Measurements from ENCODE around the gene SCNN1A. TPM values are rescaled to one million over a fixed set of nuclear protein-coding genes. Genes with fewer than 3 reads are reported as not detected.

SCNN1A gene
- total RNA-seq (452 TPM), polyA plus RNA-seq (ENCODE audit: insufficient read depth, low read depth, low replicate concordance) (225 TPM)
- long read RNA-seq, donor 1, transcript SCNN1A-203 (12 exons, 3,481 nt): major isoform, 7 of 9 reads
- long read RNA-seq, donor 1, partial matches to known transcripts: 0 of 9 reads
- long read RNA-seq, donor 1, other reads (novel, unspliced or antisense): 0 of 9 reads
- long read RNA-seq, donor 2, partial matches to known transcripts: 0 of 6 reads
- long read RNA-seq, donor 2, other reads (novel, unspliced or antisense): 0 of 6 reads
- long read RNA-seq, donor 3, transcript SCNN1A-203 (12 exons, 3,481 nt): major isoform, 6 of 46 reads
- long read RNA-seq, donor 3, partial matches to known transcripts: 34 of 46 reads
- long read RNA-seq, donor 3, other reads (novel, unspliced or antisense): 0 of 46 reads
- long read RNA-seq, donor 4, partial matches to known transcripts: 0 of 4 reads
- long read RNA-seq, donor 4, other reads (novel, unspliced or antisense): 0 of 4 reads
- long read RNA-seq, donor 5: 0 reads
- long read RNA-seq, donor 6, partial matches to known transcripts: 9 of 9 reads
- long read RNA-seq, donor 6, other reads (novel, unspliced or antisense): 0 of 9 reads
- long read RNA-seq, donor 7, transcript SCNN1A-203 (12 exons, 3,481 nt): major isoform, 18 of 129 reads
- long read RNA-seq, donor 7, partial matches to known transcripts: 47 of 129 reads
- long read RNA-seq, donor 7, other reads (novel, unspliced or antisense): 63 of 129 reads
- long read RNA-seq, donor 8, transcript SCNN1A-203 (12 exons, 3,481 nt): major isoform, 5 of 8 reads
- long read RNA-seq, donor 8, partial matches to known transcripts: 0 of 8 reads
- long read RNA-seq, donor 8, other reads (novel, unspliced or antisense): 0 of 8 reads
- long read RNA-seq, donor 9, transcript SCNN1A-203 (12 exons, 3,481 nt): major isoform, 5 of 7 reads
- long read RNA-seq, donor 9, partial matches to known transcripts: 0 of 7 reads
- long read RNA-seq, donor 9, other reads (novel, unspliced or antisense): 0 of 7 reads
- long read RNA-seq, donor 10, partial matches to known transcripts: 13 of 30 reads
- long read RNA-seq, donor 10, other reads (novel, unspliced or antisense): 14 of 30 reads

GRCh38 chr12:6375269-6376078, at the start of gene SCNN1A:
Gene SCNN1A, minus strand, starts transcription at chr12:6375563. Its CDS starts 780 bp downstream, at chr12:6374783.
- Histone ChIP-seq H3K9ac (ENCODE audit: low read length in 3 of 3) (peak within 1 kb of the TSS in 2 of 3 donors; percentile 27 to 93), H3K27me3 (ENCODE audit: control insufficient read depth, insufficient read depth, low read length) (no peaks in the 10 kb centered on the region), H3K27ac (ENCODE audit: low read depth in 2 of 2, low read length in 2 of 2) (peak within 1 kb of the TSS; percentile 96 to 97), H3K4me1 (ENCODE audit: control insufficient read depth in 2 of 3, insufficient read depth in 2 of 3, low read depth in 1 of 3, low read length in 3 of 3) (peaks cover 3 to 35% (median 34%) of the 10 kb centered on the region in 3 donors), H3K9me3 (ENCODE audit: control insufficient read depth in 2 of 3, insufficient read depth in 1 of 3, low read length in 3 of 3) (no peaks in the 10 kb centered on the region), H3K4me3 (ENCODE audit: low read length in 3 of 3) (peak within 1 kb of the TSS; percentile 60 to 81 (median 80)), H3K36me3 (ENCODE audit: control insufficient read depth in 2 of 3, insufficient read depth in 3 of 3, low read length in 3 of 3) (no peaks in the 10 kb centered on the region)
- intact Hi-C loops (cut with DNase I): no loop called here
- peak; percentile 77 to 95 (median 82) for DNase-seq
- no peak for FAIRE-seq
- TF ChIP-seq, protein P1, sequence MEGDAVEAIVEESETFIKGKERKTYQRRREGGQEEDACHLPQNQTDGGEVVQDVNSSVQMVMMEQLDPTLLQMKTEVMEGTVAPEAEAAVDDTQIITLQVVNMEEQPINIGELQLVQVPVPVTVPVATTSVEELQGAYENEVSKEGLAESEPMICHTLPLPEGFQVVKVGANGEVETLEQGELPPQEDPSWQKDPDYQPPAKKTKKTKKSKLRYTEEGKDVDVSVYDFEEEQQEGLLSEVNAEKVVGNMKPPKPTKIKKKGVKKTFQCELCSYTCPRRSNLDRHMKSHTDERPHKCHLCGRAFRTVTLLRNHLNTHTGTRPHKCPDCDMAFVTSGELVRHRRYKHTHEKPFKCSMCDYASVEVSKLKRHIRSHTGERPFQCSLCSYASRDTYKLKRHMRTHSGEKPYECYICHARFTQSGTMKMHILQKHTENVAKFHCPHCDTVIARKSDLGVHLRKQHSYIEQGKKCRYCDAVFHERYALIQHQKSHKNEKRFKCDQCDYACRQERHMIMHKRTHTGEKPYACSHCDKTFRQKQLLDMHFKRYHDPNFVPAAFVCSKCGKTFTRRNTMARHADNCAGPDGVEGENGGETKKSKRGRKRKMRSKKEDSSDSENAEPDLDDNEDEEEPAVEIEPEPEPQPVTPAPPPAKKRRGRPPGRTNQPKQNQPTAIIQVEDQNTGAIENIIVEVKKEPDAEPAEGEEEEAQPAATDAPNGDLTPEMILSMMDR (IDR thresholded peaks at IDR 0.05; ENCODE audit: borderline replicate concordance, extremely low read depth, insufficient read depth): no peak

- Histone ChIP-seq H3K4me1 (ENCODE audit: control insufficient read depth in 2 of 3, insufficient read depth in 2 of 3, low read depth in 1 of 3, low read length in 3 of 3) (peaks cover 0 to 4% (median 4%) of the 10 kb centered on the region in 3 donors), H3K9me3 (ENCODE audit: control insufficient read depth in 2 of 3, insufficient read depth in 1 of 3, low read length in 3 of 3) (no peaks in the 10 kb centered on the region), H3K27ac (ENCODE audit: low read depth in 2 of 2, low read length in 2 of 2) (no peak overlapping the region), H3K9ac (ENCODE audit: low read length in 3 of 3) (no peak overlapping the region), H3K36me3 (ENCODE audit: control insufficient read depth in 2 of 3, insufficient read depth in 3 of 3, low read length in 3 of 3) (no peaks in the 10 kb centered on the region), H3K4me3 (ENCODE audit: low read length in 3 of 3) (no peak overlapping the region), H3K27me3 (ENCODE audit: control insufficient read depth, insufficient read depth, low read length) (no peaks in the 10 kb centered on the region)
- DNase-seq: no peak
- intact Hi-C loops (cut with DNase I): no loop called here
- no peak for FAIRE-seq
- TF ChIP-seq, protein P1 (IDR thresholded peaks at IDR 0.05; ENCODE audit: borderline replicate concordance, extremely low read depth, insufficient read depth): no peak
Observed at GRCh38 chr12:6424866-6425265, 49.5 kb upstream of the SCNN1A start.

DNA sequence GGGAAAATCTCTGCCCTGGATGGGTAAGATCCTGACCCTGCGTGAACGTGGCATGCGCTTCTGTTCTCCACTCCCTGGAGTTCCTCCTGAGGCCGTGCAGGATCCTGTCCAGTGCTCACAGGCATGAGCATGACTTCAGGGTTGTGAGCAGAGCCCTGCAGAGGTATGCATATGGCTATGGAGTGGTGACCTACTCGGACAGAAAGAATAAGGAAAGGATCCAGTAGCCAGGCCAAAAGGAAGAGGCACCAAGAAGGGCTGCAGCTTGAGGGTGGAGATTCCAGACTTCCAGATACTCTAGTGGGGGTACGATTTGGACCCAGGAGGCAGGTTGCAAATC, 48.6 kb upstream of the SCNN1A start:
- Histone ChIP-seq H3K27ac (ENCODE audit: low read depth in 2 of 2, low read length in 2 of 2) (peak overlapping the region in 1 of 2 donors; percentile 68), H3K4me3 (ENCODE audit: low read length in 3 of 3) (peak overlapping the region in 1 of 3 donors; percentile 23), H3K27me3 (ENCODE audit: control insufficient read depth, insufficient read depth, low read length) (no peaks in the 10 kb centered on the region), H3K9ac (ENCODE audit: low read length in 3 of 3) (peak overlapping the region in 1 of 3 donors; percentile 38), H3K36me3 (ENCODE audit: control insufficient read depth in 2 of 3, insufficient read depth in 3 of 3, low read length in 3 of 3) (no peaks in the 10 kb centered on the region), H3K9me3 (ENCODE audit: control insufficient read depth in 2 of 3, insufficient read depth in 1 of 3, low read length in 3 of 3) (no peaks in the 10 kb centered on the region), H3K4me1 (ENCODE audit: control insufficient read depth in 2 of 3, insufficient read depth in 2 of 3, low read depth in 1 of 3, low read length in 3 of 3) (peaks cover 0 to 4% (median 4%) of the 10 kb centered on the region in 3 donors)
- intact Hi-C loops (cut with DNase I): no loop called here
- TF ChIP-seq, protein P1 (IDR thresholded peaks at IDR 0.05; ENCODE audit: borderline replicate concordance, extremely low read depth, insufficient read depth): no peak
- FAIRE-seq (no peak), DNase-seq (no peak)
